Cardiac muscle cell (in vitro differentiated cells and primary cell): ENCODE data around the gene XRN2. TPM values are rescaled to one million over a fixed set of nuclear protein-coding genes. Genes with fewer than 3 reads are reported as not detected.

Experiments
- DNase-seq, 2 donors: peaks; one replicate each; pipeline versions ENCODE4 v3.0.0 to v3.0.0-alpha.2; 2010 to 2017; ENCODE audit warnings: low read depth in 1 of 2, low spot score in 1 of 2
- H3K27ac ChIP-seq: fragments of 200-600 bp; sonication (generic); 2 replicates; pipeline ENCODE4 v1.5.1; 2016
- H3K27me3 ChIP-seq: fragments of 200-600 bp; sonication (generic); 2 replicates; pipeline ENCODE4 v1.6.0; 2016; ENCODE audit warnings: control low read depth
- H3K36me3 ChIP-seq: fragments of 200-600 bp; sonication (generic); 2 replicates; pipeline ENCODE4 v1.5.1; 2016; ENCODE audit warnings: control low read depth
- H3K4me1 ChIP-seq: fragments of 200-600 bp; sonication (generic); 2 replicates; pipeline ENCODE4 v1.8.1; 2017; ENCODE audit warnings: low read depth, mild to moderate bottlenecking, mixed run types
- H3K4me3 ChIP-seq: fragments of 200-600 bp; sonication (generic); 2 replicates; pipeline ENCODE4 v1.5.1; 2016; ENCODE audit warnings: mild to moderate bottlenecking
- H3K9me3 ChIP-seq: fragments of 200-600 bp; sonication (generic); 2 replicates; pipeline ENCODE4 v1.5.1; 2017; ENCODE audit warnings: low read depth, mild to moderate bottlenecking, control low read depth
- polyA plus RNA-seq: library from polyadenylated mRNA; unstranded; fragments of >200 nt; fragmentation: Nextera tagmentation; extraction: Ambion mirVana; gene quantifications from 2 replicates; pipeline ENCODE4 v1.2.1, GENCODE V29; 2016
- total RNA-seq: library from RNA; depleted of rRNA; stranded (reverse); fragments of >200 nt; gene quantifications from 2 replicates; pipeline ENCODE4 v1.2.3, GENCODE V29; 2016
- TF ChIP-seq, protein P1 (sequence below): IDR thresholded peaks from 2 replicates; pipeline ENCODE4 v1.5.1; 2012; ENCODE audit warnings: low read depth, mild to moderate bottlenecking, low read length

The XRN2 gene
- total and polyA plus RNA-seq, 2 experiments from 2014 or later: 54.5 to 59.8 TPM

DNA sequence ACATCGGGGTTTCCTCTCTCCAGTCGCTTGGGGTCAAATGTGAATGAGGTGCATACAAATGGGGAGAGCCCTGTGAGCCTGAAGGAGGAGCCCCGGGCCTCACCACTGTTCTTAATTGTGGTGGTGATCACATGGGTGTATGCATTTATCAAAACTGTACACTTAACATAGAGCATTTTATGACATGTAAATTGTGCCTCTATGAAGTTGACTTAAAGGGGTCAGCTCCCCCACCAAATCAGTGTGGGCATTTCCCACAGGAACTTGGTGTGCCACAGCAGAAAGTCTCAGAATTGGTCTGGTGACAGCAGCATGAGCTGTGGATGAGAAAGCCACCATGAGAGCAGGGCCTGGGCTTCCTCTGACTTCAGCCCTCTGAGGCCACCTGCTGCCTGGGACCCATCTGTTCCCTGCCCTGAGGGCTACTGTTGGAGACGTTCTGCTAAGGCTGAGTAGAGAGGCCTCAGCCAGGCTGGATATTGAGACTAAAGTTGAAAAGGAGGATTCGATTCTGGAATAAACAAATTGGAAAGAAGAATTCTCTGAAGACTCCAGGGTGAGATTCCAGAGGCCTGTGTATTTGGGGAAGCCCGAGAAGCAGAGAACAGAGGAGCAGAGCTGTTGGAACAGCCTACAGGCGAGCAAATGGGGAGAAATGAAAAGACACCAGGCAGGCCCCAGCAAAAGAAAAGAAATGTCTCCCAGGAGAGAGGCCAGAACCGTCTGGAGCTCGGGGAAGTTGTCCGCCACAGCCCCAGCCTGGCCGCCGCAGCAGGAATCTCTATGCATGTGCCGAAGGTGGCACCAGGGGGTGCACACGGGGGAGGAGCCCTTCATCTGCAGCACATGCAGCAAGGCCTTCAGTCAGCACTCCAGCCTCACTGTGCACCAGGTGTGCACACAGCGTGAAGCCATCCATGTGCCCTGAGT lies 37.6 kb upstream of the XRN2 start:
- H3K9me3 ChIP-seq: no peaks in the 10 kb centered on the region
- no peak overlapping the region for H3K27ac ChIP-seq
- no peak overlapping the region for H3K4me3 ChIP-seq
- TF ChIP-seq, protein P1, sequence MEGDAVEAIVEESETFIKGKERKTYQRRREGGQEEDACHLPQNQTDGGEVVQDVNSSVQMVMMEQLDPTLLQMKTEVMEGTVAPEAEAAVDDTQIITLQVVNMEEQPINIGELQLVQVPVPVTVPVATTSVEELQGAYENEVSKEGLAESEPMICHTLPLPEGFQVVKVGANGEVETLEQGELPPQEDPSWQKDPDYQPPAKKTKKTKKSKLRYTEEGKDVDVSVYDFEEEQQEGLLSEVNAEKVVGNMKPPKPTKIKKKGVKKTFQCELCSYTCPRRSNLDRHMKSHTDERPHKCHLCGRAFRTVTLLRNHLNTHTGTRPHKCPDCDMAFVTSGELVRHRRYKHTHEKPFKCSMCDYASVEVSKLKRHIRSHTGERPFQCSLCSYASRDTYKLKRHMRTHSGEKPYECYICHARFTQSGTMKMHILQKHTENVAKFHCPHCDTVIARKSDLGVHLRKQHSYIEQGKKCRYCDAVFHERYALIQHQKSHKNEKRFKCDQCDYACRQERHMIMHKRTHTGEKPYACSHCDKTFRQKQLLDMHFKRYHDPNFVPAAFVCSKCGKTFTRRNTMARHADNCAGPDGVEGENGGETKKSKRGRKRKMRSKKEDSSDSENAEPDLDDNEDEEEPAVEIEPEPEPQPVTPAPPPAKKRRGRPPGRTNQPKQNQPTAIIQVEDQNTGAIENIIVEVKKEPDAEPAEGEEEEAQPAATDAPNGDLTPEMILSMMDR: no peak
- DNase-seq: no peak
- H3K27me3 ChIP-seq: no peaks in the 10 kb centered on the region
- H3K36me3 ChIP-seq: no peaks in the 10 kb centered on the region
- H3K4me1 ChIP-seq: no peaks in the 10 kb centered on the region

- no peak for DNase-seq
- H3K4me3 ChIP-seq: no peak overlapping the region
- no peaks in the 10 kb centered on the region for H3K9me3 ChIP-seq
- no peaks in the 10 kb centered on the region for H3K27me3 ChIP-seq
- H3K4me1 ChIP-seq: no peaks in the 10 kb centered on the region
- no peak overlapping the region for H3K27ac ChIP-seq
- TF ChIP-seq, protein P1: no peak
- no peaks in the 10 kb centered on the region for H3K36me3 ChIP-seq
These were observed 37.0 kb upstream of the XRN2 start for GRCh38 chr20:21266191-21266536.

- H3K4me1 ChIP-seq: no peaks in the 10 kb centered on the region
- no peaks in the 10 kb centered on the region for H3K36me3 ChIP-seq
- H3K4me3 ChIP-seq: no peak overlapping the region
- no peaks in the 10 kb centered on the region for H3K27me3 ChIP-seq
- no peak for DNase-seq
- TF ChIP-seq, protein P1: no peak
- H3K9me3 ChIP-seq: no peaks in the 10 kb centered on the region
- no peak overlapping the region for H3K27ac ChIP-seq
These were observed 33.4 kb upstream of the XRN2 start for GRCh38 chr20:21269772-21270171.

- no peak overlapping the region for H3K27ac ChIP-seq
- no peak overlapping the region for H3K4me3 ChIP-seq
- no peaks in the 10 kb centered on the region for H3K9me3 ChIP-seq
- TF ChIP-seq, protein P1: no peak
- no peaks in the 10 kb centered on the region for H3K36me3 ChIP-seq
- no peak for DNase-seq
- no peaks in the 10 kb centered on the region for H3K27me3 ChIP-seq
- no peaks in the 10 kb centered on the region for H3K4me1 ChIP-seq
These were observed 32.3 kb upstream of the XRN2 start for GRCh38 chr20:21270806-21271205.

DNA sequence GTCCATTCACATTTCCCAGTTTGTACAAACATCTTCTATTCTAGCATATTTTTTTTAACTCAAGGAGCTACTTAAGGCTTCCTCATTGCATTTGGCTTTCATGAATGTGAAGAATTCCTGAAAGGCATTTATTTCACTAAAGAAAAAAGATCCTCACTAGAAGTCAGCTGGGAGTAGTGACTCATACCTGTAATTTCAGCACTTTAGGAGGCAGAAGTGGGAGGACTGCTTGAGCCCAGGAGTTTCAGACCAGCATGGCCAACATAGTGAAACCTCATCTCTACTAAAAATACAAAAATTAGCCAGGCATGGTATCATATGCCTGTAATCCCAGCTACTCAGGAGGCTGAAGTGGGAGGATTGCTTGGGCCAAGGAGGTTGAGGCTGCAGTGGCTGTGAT lies 30.9 kb upstream of the XRN2 start:
- Histone ChIP-seq H3K36me3 (no peaks in the 10 kb centered on the region), H3K9me3 (no peaks in the 10 kb centered on the region), H3K4me1 (no peaks in the 10 kb centered on the region), H3K4me3 (no peak overlapping the region), H3K27me3 (no peaks in the 10 kb centered on the region), H3K27ac (no peak overlapping the region)
- no peak for DNase-seq
- TF ChIP-seq, protein P1: no peak
